GM23248 (cell line): Measurements from ENCODE around the gene KCTD2. TPM values are rescaled to one million over a fixed set of nuclear protein-coding genes. Genes with fewer than 3 reads are reported as not detected.
A peak's percentile ranks its signal among the peaks of the same experiment; 100 is the strongest.

Experiments used
- DNase-seq: peaks from one replicate; pipeline ENCODE4 v3.0.0-alpha.2; 2015
- H2AFZ ChIP-seq: fragments of 200-600 bp; sonication (generic); 2 replicates; pipeline ENCODE4 v1.6.1; 2016; ENCODE audit warnings: antibody characterized with exemption
- H3F3A ChIP-seq: fragments of 200-600 bp; sonication (generic); 2 replicates; pipeline ENCODE4 v1.6.1; 2016; ENCODE audit warnings: mild to moderate bottlenecking, antibody characterized with exemption, mixed run types; ENCODE audit not compliant: insufficient read depth
- H3K27ac ChIP-seq: fragments of 200-600 bp; sonication (generic); 2 replicates; pipeline ENCODE4 v1.5.1; 2016; ENCODE audit warnings: mild to moderate bottlenecking
- H3K27me3 ChIP-seq: fragments of 200-600 bp; sonication (generic); replicated peaks from 2 replicates; pipeline ENCODE4 v1.6.1; 2016; ENCODE audit warnings: mild to moderate bottlenecking; ENCODE audit not compliant: insufficient read depth
- H3K36me3 ChIP-seq: fragments of 200-600 bp; sonication (generic); 2 replicates; pipeline ENCODE4 v1.6.1; 2016; ENCODE audit warnings: low read depth, mild to moderate bottlenecking
- H3K4me1 ChIP-seq: fragments of 200-600 bp; sonication (generic); 2 replicates; pipeline ENCODE4 v1.6.1; 2016; ENCODE audit warnings: mild to moderate bottlenecking; ENCODE audit not compliant: insufficient read depth
- H3K4me2 ChIP-seq: fragments of 200-600 bp; sonication (generic); one replicate; pipeline ENCODE4 v1.6.1; 2016; ENCODE audit warnings: mild to moderate bottlenecking; ENCODE audit not compliant: unreplicated experiment
- H3K4me3 ChIP-seq: fragments of 200-600 bp; sonication (generic); 2 replicates; pipeline ENCODE4 v1.5.1; 2016; ENCODE audit warnings: mild to moderate bottlenecking
- H3K79me2 ChIP-seq: fragments of 200-600 bp; sonication (generic); 2 replicates; pipeline ENCODE4 v1.6.1; 2016; ENCODE audit warnings: mild to moderate bottlenecking; ENCODE audit not compliant: insufficient read depth
- H3K9ac ChIP-seq: fragments of 200-600 bp; sonication (generic); 2 replicates; pipeline ENCODE4 v1.6.1; 2016; ENCODE audit warnings: mild to moderate bottlenecking
- H3K9me2 ChIP-seq: fragments of 200-600 bp; sonication (generic); 2 replicates; pipeline ENCODE4 v1.6.1; 2016; ENCODE audit warnings: mixed run types, mild to moderate bottlenecking, moderate library complexity; ENCODE audit not compliant: insufficient read depth
- H3K9me3 ChIP-seq: fragments of 200-600 bp; sonication (generic); one replicate; pipeline ENCODE4 v1.6.1; 2017; ENCODE audit warnings: low read depth
- H4K20me1 ChIP-seq: fragments of 200-600 bp; sonication (generic); 2 replicates; pipeline ENCODE4 v1.6.0; 2016; ENCODE audit not compliant: insufficient read depth
- EZH2 ChIP-seq: fragments of 200-600 bp; sonication (generic); IDR thresholded peaks from 2 replicates; pipeline ENCODE4 v1.6.1; 2018; ENCODE audit warnings: antibody characterized with exemption, mild to moderate bottlenecking; ENCODE audit not compliant: insufficient read depth, poor library complexity, severe bottlenecking
- EZH2phosphoT487 ChIP-seq: fragments of 200-600 bp; sonication (generic); IDR thresholded peaks from 2 replicates; pipeline ENCODE4 v1.6.1; 2018; ENCODE audit warnings: antibody characterized with exemption, moderate library complexity, mild to moderate bottlenecking, low read depth; ENCODE audit not compliant: insufficient read depth
- WGBS, 2 experiments: methylation state at CpG; one replicate each; pipeline ENCODE4 v1.1.6; 2015 to 2017; ENCODE audit warnings: low lambda C conversion rate in 2 of 2, low coverage in 1 of 2; ENCODE audit errors: missing lambda C conversion rate in 2 of 2; 5-methylcytosine and 5-hydroxymethylcytosine counted together
- in situ Hi-C: fragments of 300-500 bp; cut with MboI; formaldehyde crosslinking; loops from 2 replicates; pipeline ENCODE4 v1.15.0; 2020
- polyA plus RNA-seq: library from polyadenylated mRNA; unstranded; fragments of >200 nt; fragmentation: Nextera tagmentation; extraction: Ambion mirVana; gene quantifications from 2 replicates; pipeline ENCODE4 v1.2.1, GENCODE V29; 2016
- total RNA-seq: library from RNA; depleted of rRNA; stranded (reverse); fragments of >200 nt; shearing (Covaris generic); gene quantifications from 2 replicates; pipeline ENCODE4 v1.2.3, GENCODE V29; 2014

KCTD2 gene
- total and polyA plus RNA-seq, 2 experiments from 2014 or later = 6.5 to 19.9 TPM

DNA sequence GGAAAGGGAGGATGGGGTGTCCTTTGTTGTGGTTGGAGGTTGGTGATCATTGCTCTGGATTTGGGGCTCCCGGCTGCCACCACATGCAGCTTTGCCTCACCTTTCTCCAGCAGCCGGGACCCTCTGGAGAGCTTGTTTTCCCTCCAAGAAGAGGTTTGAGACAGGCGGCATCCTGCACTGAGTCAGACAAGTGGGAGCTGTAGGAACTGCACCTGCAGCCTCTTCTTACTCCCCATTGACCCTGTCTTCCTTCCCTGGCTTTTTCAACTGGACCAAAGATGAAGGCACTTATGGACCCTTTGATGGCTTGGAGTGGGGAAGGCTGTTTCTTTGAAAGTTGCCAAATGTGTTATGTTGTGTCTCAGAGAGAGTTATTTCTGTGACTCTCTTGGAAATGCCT lies 16.6 kb downstream of the KCTD2 start:
- in situ Hi-C loops = no loop called here
- no peak overlapping the region for H3K4me2 ChIP-seq
- WGBS, 2 experiments = 77 to 89% methylated on average over 3 of the region's 3 CpGs
- H3K4me1 ChIP-seq = peaks cover 11% of the 10 kb centered on the region; the same call in 1 of the 2 replicates
- no peak overlapping the region for H3K27ac ChIP-seq
- no peak for DNase-seq
- H3K4me3 ChIP-seq = no peak overlapping the region
- H3K36me3 ChIP-seq = peaks cover 16% of the 10 kb centered on the region; the same call in 1 of the 2 replicates
- no peaks in the 10 kb centered on the region for H4K20me1 ChIP-seq
- H3F3A ChIP-seq = peaks cover 17% of the 10 kb centered on the region; the same call in 1 of the 2 replicates
- no peaks in the 10 kb centered on the region for H3K79me2 ChIP-seq
- H3K27me3 ChIP-seq = no peaks in the 10 kb centered on the region
- no peak overlapping the region for H3K9ac ChIP-seq
- TF ChIP-seq EZH2 (no peak), EZH2phosphoT487 (no peak)
- H3K9me2 ChIP-seq = no peaks in the 10 kb centered on the region
- no peaks in the 10 kb centered on the region for H3K9me3 ChIP-seq
- no peak overlapping the region for H2AFZ ChIP-seq

DNA sequence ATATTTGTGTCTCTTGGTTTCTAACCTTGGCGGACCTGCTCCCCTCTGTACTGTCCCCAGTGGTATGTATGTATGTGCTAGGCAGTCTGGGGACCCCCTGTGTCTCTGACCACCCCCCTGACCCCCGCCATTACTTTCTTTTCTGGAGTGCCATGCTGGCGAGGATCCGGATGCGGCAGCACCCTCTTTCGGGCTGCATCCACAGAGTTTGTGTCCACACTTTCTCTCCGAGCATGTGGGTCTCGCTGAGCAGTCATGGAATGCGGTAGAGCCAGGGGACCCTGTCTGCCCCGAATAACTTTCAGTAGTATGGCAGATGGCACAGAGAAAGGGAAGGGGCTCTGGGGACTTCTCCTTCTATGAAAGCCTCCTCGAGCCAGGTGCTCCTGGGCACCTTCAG lies 17.0 kb downstream of the KCTD2 start:
- Histone ChIP-seq H3K9ac (no peak overlapping the region), H3K4me1 (peaks cover 11% of the 10 kb centered on the region; the same call in 1 of the 2 replicates), H3K4me3 (no peak overlapping the region), H3K9me2 (no peaks in the 10 kb centered on the region), H3F3A (peaks cover 17% of the 10 kb centered on the region; the same call in 1 of the 2 replicates), H3K36me3 (peaks cover 16% of the 10 kb centered on the region; the same call in 1 of the 2 replicates), H3K9me3 (no peaks in the 10 kb centered on the region), H3K79me2 (no peaks in the 10 kb centered on the region), H3K27me3 (no peaks in the 10 kb centered on the region), H3K27ac (no peak overlapping the region), H2AFZ (no peak overlapping the region), H4K20me1 (no peaks in the 10 kb centered on the region), H3K4me2 (no peak overlapping the region)
- in situ Hi-C loops = no loop called here
- TF ChIP-seq EZH2phosphoT487 (no peak), EZH2 (no peak)
- no peak for DNase-seq
- WGBS, 2 experiments = 90 to 92% methylated on average over 9 to 11 of the region's 11 CpGs

DNA sequence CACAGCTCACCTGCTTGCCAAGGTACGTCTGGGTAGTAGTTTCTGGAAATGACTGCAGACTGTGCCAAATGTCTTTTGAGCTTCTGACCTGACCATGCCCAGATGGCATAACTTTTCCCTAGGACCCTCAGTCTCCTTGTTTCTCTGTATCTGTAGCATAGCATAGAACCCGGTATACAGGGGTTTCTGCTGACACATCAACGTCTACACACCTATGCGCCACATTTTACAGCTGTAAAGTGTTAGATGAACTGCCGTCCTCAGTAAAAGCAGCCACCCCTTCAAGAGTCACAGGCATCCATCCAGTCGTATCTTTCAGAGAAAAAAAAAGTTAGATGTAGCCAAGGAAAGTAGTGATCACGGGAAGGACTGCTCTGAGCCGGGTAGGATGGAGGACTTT lies 17.4 kb downstream of the KCTD2 start:
- Histone ChIP-seq H4K20me1 (no peaks in the 10 kb centered on the region), H3K27ac (no peak overlapping the region), H3K27me3 (no peaks in the 10 kb centered on the region), H3K4me3 (no peak overlapping the region), H3K36me3 (peaks cover 15% of the 10 kb centered on the region; the same call in 1 of the 2 replicates), H3K9me2 (no peaks in the 10 kb centered on the region), H3F3A (peaks cover 13% of the 10 kb centered on the region; the same call in 1 of the 2 replicates), H2AFZ (no peak overlapping the region), H3K79me2 (no peaks in the 10 kb centered on the region), H3K9ac (no peak overlapping the region), H3K4me1 (peaks cover 11% of the 10 kb centered on the region; the same call in 1 of the 2 replicates), H3K4me2 (no peak overlapping the region), H3K9me3 (no peaks in the 10 kb centered on the region)
- in situ Hi-C loops = no loop called here
- TF ChIP-seq EZH2 (no peak), EZH2phosphoT487 (no peak)
- DNase-seq = no peak
- 81 to 82% methylated on average over 8 of the region's 8 CpGs for WGBS, 2 experiments

- Histone ChIP-seq H3F3A (peaks cover 9% of the 10 kb centered on the region; the same call in 1 of the 2 replicates), H3K27me3 (no peaks in the 10 kb centered on the region), H3K9me2 (no peaks in the 10 kb centered on the region), H3K9ac (peak overlapping the region; percentile 45; the same call in 1 of the 2 replicates), H3K79me2 (no peaks in the 10 kb centered on the region), H3K9me3 (no peaks in the 10 kb centered on the region), H2AFZ (no peak overlapping the region), H3K36me3 (peaks cover 12% of the 10 kb centered on the region; the same call in 1 of the 2 replicates), H3K4me1 (peaks cover 11% of the 10 kb centered on the region; the same call in 1 of the 2 replicates), H3K27ac (peak overlapping the region; percentile 56), H4K20me1 (no peaks in the 10 kb centered on the region), H3K4me2 (no peak overlapping the region), H3K4me3 (no peak overlapping the region)
- no peak for TF ChIP-seq EZH2
- no peak for TF ChIP-seq EZH2phosphoT487
- WGBS, 2 experiments = 91 to 93% methylated on average over 18 of the region's 18 CpGs
- in situ Hi-C loops = no loop called here
- no peak for DNase-seq
These were observed 18.0 kb downstream of the KCTD2 start for GRCh38 chr17:75064867-75065561.
